ENCODE data around the gene MAGEB6.
"Not testable (repeated sequence)": the region's sequence is repeated elsewhere in the genome, so short reads cannot be mapped to it uniquely, and the experiment has no call there.

MAGEB6 gene

GRCh38 chrX:26192204-26192603 lies at the start of gene MAGEB6:
Gene MAGEB6 (plus strand): TSS chrX:26192440. CDS start chrX:26193847, 1,407 bp downstream.
- DNase-seq (ENCODE audit: low read depth): no peak

DNA sequence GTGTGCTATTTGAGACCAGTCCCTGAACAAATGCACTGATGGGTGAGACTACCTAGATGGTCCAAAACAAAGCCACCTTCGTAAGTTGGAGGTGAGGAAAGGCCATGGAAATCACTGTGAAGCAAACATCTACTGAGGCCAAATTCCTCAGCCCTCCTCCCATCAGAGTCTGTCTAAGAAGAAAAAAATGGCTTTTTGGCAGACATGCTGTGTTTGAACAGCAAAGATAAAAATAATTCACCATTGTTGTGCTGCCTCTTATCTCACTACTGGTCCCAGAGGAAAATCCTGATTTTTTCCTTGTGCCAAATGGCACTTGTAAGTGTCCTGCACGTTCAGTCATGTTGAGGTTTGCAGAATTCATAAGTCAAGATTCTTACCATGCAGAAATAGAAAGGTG lies 46.2 kb upstream of the MAGEB6 start:
- DNase-seq (ENCODE audit: low read depth): no peak

- DNase-seq (ENCODE audit: low read depth): no peak
These were observed 31.9 kb upstream of the MAGEB6 start, which contains the start of gene MAGEB6B for GRCh38 chrX:26160301-26160700. Gene MAGEB6B (plus strand): TSS chrX:26160601. CDS start chrX:26160601, 0 bp downstream.

GRCh38 chrX:26203561-26203960 lies 11.3 kb downstream of the MAGEB6 start:
- DNase-seq (ENCODE audit: low read depth): no peak

DNA sequence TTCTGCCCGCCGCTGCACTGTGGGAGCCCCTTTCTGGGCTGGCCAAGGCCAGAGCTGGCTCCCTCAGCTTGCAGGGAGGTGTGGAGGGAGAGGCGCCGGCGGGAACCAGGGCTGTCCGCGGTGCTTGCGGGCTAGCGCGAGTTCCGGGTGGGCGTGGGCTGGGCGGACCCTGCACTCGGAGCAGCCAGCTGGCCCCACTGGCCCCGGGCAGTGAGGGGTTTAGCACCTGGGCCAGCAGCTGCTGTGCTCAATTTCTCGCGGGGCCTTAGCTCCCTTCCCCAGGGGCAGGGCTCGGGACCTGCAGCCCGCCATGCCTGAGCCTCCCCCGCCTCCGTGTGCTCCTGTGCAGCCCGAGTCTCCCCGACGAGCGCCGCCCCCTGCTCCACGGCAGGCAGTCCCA lies 12.5 kb downstream of the MAGEB6 start:
- DNase-seq (ENCODE audit: low read depth): not testable (repeated sequence)

GRCh38 chrX:26208012-26208411 lies 15.8 kb downstream of the MAGEB6 start:
- no peak for DNase-seq (ENCODE audit: low read depth)

- no peak for DNase-seq (ENCODE audit: low read depth)
These were observed 23.6 kb downstream of the MAGEB6 start, which contains the start of gene MAGEB5 for GRCh38 chrX:26215869-26216268. Gene MAGEB5 (plus strand): TSS chrX:26216169. CDS start chrX:26217302, 1,133 bp downstream.

DNA sequence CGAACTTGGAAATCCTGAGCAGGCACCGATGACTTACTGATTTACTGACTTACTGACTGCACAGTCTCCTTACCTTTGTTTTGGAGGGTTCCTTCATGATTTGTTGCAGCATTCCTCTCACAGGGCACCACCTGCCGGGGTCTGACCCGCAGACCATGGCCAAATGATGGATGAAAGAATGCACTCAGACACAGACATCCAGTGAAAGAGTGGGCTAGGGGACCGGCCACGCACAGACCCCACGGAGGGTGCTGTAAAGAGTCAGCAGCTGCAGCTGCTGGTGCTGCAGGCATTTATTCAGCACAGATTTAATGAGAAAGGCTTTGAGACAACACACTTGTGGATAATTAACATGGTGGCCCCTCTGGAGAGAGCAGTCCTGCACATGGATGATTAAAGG lies 27.1 kb downstream of the MAGEB6 start:
- no peak for DNase-seq (ENCODE audit: low read depth)

DNA sequence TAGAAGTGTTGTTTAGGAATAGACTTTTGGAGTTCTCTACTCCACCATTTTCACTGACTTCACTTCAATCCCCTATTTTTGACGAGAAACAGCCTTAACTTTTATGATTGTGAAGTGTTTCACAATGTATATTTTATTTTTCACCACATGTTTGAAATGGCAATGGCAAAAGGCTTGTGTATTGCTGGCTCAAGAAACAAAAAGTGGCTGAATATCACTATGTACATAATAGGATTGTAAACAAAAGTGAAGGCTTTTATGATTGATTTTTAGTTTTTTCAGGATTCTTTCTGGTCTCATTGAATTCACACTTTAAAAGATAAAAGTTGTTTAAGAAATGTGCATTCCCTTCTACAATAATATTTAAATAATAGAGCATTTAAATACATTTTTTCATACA lies 41.9 kb downstream of the MAGEB6 start:
- DNase-seq (ENCODE audit: low read depth): no peak

All from CMK (cell line).